T-helper 1 cell treated with Interleukin-12 subunit alpha and Interleukin-12 subunit beta and Interleukin-4 antibody, amounts not matched to agents 30 μg/mL and 1 μg/mL, for 36 hours (primary cell): ENCODE results near the gene BMP2K.

Source experiments
- H3K27ac Mint-ChIP-seq: one replicate; pipeline ENCODE4 v1.8.0; 2021; ENCODE audit warnings: mild to moderate bottlenecking, mixed read lengths
- H3K27me3 Mint-ChIP-seq: one replicate; pipeline ENCODE4 v1.8.0; 2021; ENCODE audit warnings: low read depth, mixed read lengths
- H3K36me3 Mint-ChIP-seq: one replicate; pipeline ENCODE4 v1.8.0; 2021; ENCODE audit warnings: low read depth, mixed read lengths
- H3K4me1 Mint-ChIP-seq: one replicate; pipeline ENCODE4 v1.8.0; 2021; ENCODE audit warnings: low read depth, mixed read lengths
- H3K4me3 Mint-ChIP-seq: one replicate; pipeline ENCODE4 v1.8.0; 2021; ENCODE audit warnings: mild to moderate bottlenecking, moderate library complexity, mixed read lengths
- H3K9me3 Mint-ChIP-seq: one replicate; pipeline ENCODE4 v1.8.0; 2021; ENCODE audit warnings: mixed read lengths

Gene BMP2K

DNA sequence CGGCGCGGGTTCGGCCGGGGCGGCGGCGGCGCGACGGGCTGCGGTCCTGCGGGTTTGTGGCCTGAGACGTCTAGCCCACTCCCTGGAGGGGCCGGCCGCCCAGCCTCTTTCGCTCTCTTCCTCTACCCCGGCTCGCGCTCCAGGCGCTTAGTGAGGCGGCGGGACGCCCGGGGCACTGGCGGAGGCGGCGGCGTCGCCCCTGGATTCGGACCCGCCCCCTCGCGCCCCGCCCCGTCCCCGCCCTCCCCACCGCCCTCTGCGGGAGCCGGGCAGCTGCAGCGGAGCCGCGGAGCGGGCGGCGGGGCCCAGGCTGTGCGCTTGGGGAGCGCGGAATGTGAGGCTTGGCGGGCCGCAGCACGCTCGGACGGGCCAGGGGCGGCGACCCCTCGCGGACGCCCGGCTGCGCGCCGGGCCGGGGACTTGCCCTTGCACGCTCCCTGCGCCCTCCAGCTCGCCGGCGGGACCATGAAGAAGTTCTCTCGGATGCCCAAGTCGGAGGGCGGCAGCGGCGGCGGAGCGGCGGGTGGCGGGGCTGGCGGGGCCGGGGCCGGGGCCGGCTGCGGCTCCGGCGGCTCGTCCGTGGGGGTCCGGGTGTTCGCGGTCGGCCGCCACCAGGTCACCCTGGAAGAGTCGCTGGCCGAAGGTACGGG is at the start of gene BMP2K:
BMP2K (plus strand) TSS at position 272 of the 650 bp plus-strand sequence; CDS start at position 466, 194 bp downstream.
- Mint-ChIP-seq H3K27me3 (no peaks in the 10 kb centered on the region), H3K27ac (peak within 1 kb of the TSS; percentile 97), H3K4me1 (peaks cover 22% of the 10 kb centered on the region), H3K4me3 (peak within 1 kb of the TSS; percentile 97), H3K9me3 (no peaks in the 10 kb centered on the region), H3K36me3 (peaks cover 5% of the 10 kb centered on the region)

DNA sequence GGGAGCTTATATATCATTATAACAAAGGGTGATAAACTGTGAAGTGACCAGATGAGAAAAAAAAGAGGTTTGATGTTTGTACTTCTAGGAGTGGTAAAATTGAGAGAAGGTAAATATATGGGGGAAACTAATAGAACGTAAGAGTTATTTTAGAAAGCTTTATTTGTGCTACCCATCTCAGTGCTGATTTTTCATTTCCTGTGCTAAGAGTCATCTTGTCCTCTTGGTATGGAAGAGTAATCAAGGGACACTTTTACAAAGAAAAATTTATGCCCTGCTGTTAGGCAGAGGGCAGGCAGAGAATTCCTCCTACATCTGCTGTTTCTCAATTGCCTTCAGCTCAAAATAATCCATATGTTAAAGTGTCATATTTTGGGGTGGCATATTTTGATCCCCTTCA is 49.6 kb upstream of the BMP2K start:
- Mint-ChIP-seq H3K9me3 (no peaks in the 10 kb centered on the region), H3K4me1 (peaks cover 1% of the 10 kb centered on the region), H3K27ac (no peak overlapping the region)

DNA sequence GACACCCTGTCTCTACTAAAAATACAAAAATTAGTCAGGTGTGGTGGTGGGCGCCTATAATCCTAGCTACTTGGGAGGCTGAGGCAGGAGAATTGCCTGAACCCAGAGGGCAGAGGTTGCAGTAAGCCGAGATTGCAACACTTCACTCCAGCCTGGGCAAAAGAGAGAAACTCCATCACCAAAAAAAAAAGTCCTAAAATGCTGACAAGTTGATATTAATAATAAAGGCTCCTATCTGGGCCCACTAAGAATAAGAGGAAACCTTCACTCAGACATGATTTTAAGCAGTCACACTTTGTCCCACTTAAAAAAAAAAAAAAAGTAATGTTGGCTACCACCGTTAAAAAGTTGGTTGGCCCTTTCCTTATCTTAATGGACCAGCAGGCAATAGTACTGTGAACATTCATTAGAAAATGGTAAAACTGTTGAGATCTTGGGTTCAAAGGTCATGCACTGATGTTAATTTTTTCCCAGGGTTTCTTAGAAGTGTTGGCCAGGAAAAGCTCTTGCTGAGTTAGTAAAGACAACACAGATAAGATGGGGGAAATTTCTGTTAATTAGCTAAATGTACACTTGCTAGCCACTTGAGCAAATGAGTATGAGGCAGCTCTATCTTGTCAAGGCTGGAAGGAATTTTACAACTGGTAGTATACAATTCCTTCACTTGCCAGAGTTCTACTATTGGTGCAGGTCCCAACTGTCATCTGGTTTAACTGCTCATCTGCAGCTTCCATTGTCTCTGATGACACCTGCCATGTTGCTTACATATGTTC is 43.6 kb upstream of the BMP2K start:
- no peaks in the 10 kb centered on the region for H3K9me3 Mint-ChIP-seq
- H3K4me3 Mint-ChIP-seq: no peak overlapping the region
- peaks cover 7% of the 10 kb centered on the region for H3K27me3 Mint-ChIP-seq
- H3K27ac Mint-ChIP-seq: no peak overlapping the region
- peaks cover 2% of the 10 kb centered on the region for H3K4me1 Mint-ChIP-seq
- no peaks in the 10 kb centered on the region for H3K36me3 Mint-ChIP-seq

More for the DNA sequence above, 49.6 kb upstream of the BMP2K start:
- Mint-ChIP-seq H3K4me3 (no peak overlapping the region), H3K27me3 (peaks cover 7% of the 10 kb centered on the region), H3K36me3 (no peaks in the 10 kb centered on the region)

DNA sequence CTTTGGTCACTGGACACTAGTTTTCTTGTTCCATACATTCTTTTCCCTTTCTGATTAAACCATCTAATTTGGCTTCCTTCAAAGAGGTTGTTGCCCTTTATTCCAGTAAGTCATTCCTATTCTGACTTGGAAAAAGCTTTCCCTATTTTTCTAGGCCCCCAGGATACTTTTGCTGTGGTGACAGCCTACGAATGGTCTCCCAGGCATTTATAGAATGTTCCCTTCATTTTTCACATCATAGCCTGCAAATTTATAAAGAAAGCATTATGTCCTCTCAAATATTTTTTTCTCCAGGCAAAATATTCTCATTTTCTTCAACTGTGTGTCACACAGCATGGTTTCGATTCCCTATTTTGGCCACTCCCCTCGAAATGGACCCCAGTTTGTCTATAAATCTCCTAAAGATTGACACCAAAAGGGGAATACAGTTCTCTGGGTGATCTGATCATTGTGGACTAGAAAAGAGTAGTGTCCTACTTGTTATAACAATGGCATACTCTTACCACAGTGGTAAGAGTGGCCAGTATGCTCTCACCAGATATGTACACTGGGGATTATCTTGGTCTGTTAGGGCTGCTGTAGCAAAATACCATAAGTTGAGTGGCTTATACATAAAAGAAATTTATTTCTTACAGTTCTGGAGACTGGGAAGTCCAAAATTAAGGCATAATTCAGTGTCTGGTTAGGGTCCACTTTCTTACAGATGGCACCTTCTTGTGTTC is 41.5 kb upstream of the BMP2K start:
- Mint-ChIP-seq H3K4me1 (peaks cover 2% of the 10 kb centered on the region), H3K9me3 (no peaks in the 10 kb centered on the region), H3K36me3 (peaks cover 2% of the 10 kb centered on the region), H3K4me3 (no peak overlapping the region), H3K27me3 (peaks cover 7% of the 10 kb centered on the region), H3K27ac (no peak overlapping the region)

DNA sequence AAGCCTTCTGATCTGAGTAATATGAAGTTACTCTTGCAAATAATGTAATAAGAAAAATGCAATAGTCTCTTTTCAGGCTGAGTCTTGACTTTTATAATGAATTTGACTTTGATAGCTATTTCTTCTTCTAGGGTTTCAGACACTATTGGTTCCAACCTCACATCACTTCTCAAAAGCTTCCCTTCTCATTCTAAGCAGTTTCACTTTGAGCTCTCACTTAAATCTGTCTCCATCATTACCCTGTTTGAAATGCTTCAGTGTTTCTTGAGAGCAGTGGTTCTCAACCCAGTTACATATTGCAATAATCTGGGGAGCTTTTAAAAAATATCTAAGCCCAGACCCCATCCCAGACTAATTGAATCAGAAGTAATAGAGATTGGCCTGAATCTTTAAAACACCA is 40.5 kb upstream of the BMP2K start:
- H3K27ac Mint-ChIP-seq: no peak overlapping the region
- H3K4me3 Mint-ChIP-seq: no peak overlapping the region
- H3K9me3 Mint-ChIP-seq: no peaks in the 10 kb centered on the region

DNA sequence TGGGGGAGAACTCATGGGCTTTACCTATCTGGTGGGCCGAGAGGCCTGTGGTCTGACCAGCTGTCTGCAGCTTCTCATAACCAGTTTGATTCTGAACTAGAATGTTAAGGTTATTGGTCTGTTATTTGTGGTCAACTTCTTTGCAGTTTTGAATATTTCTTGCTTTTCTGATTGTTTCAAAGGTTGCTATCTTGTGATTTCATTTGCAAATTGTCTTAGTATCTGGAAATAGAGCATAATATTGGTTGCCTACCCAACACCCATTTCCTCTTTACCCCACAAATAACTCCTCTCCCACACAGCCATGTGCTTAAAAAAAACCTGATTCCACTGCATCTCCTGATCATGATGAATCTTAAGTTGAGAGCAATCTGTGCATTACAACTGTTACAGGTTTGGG is 39.1 kb upstream of the BMP2K start:
- Mint-ChIP-seq H3K36me3 (peaks cover 2% of the 10 kb centered on the region), H3K4me1 (peaks cover 2% of the 10 kb centered on the region), H3K27me3 (no peaks in the 10 kb centered on the region), H3K27ac (no peak overlapping the region), H3K4me3 (no peak overlapping the region), H3K9me3 (no peaks in the 10 kb centered on the region)

More for the DNA sequence above, 40.5 kb upstream of the BMP2K start:
- H3K27me3 Mint-ChIP-seq: peaks cover 4% of the 10 kb centered on the region
- H3K36me3 Mint-ChIP-seq: peaks cover 2% of the 10 kb centered on the region
- peaks cover 2% of the 10 kb centered on the region for H3K4me1 Mint-ChIP-seq

DNA sequence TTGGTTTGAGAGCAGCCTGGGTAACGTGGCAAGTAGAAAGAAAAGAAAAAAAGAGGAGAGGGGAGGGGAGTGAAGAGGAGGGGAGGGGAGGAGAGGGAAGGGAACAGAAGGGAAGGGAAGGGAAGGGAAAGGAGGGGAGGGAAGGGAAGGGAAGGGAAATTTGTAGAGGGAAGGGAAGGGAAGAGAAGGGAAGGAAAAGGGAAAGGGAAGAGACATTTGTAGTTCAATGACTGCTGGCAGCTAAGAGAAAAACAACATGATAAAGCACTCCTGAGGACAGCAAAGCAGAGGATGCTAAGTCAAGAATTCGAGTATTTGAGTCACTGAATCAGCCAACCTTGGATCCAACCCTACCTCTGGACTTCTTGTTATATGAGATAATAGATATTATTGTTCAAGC is 38.2 kb upstream of the BMP2K start:
- no peaks in the 10 kb centered on the region for H3K27me3 Mint-ChIP-seq
- no peak overlapping the region for H3K27ac Mint-ChIP-seq
- no peak overlapping the region for H3K4me3 Mint-ChIP-seq
- H3K36me3 Mint-ChIP-seq: peaks cover 2% of the 10 kb centered on the region
- peaks cover 2% of the 10 kb centered on the region for H3K4me1 Mint-ChIP-seq
- H3K9me3 Mint-ChIP-seq: no peaks in the 10 kb centered on the region

DNA sequence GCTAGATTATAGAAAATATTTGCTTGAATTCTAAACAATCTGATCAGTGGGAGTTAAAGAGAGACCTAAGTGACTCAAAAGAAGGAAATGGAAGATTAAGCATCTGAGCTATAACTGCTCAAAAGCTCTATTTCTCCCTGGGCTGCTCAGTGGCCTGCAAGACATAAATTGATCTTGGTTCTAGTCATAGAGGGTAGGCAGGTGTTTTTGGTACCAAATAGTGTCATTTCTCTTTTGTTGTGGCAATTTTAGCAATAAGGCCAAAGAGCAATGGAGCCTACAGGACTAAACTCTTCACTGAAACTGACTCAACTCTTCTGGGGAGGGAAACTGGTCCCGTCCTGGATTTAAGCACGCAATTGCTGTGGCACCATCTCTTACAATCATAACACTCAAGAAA is 33.9 kb upstream of the BMP2K start:
- peaks cover 3% of the 10 kb centered on the region for H3K36me3 Mint-ChIP-seq
- no peak overlapping the region for H3K4me3 Mint-ChIP-seq
- H3K27ac Mint-ChIP-seq: no peak overlapping the region
- H3K9me3 Mint-ChIP-seq: no peaks in the 10 kb centered on the region
- H3K27me3 Mint-ChIP-seq: no peaks in the 10 kb centered on the region
- H3K4me1 Mint-ChIP-seq: no peaks in the 10 kb centered on the region

DNA sequence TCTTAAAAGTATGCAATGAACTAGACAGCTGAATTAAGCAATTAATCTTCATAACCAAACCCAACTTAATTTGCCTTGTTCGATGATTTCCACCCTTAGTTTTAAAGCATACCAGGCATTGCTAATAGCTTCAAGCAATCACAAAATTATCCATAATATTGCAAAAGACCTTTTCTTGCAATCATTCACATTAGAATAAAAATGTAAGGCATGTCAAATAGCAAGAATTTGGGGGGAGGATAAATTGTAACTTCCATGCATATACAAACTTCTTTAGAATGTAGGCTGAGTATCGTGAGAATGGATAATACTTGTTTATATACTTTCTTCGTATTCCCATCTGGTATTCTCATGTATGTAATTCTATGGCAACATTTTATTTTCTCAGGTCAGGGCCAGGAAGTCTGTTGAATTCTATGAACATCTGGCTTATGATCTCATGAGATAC is 28.7 kb upstream of the BMP2K start:
- Mint-ChIP-seq H3K27ac (no peak overlapping the region), H3K4me1 (no peaks in the 10 kb centered on the region), H3K27me3 (no peaks in the 10 kb centered on the region), H3K4me3 (no peak overlapping the region), H3K9me3 (no peaks in the 10 kb centered on the region), H3K36me3 (peaks cover 2% of the 10 kb centered on the region)

DNA sequence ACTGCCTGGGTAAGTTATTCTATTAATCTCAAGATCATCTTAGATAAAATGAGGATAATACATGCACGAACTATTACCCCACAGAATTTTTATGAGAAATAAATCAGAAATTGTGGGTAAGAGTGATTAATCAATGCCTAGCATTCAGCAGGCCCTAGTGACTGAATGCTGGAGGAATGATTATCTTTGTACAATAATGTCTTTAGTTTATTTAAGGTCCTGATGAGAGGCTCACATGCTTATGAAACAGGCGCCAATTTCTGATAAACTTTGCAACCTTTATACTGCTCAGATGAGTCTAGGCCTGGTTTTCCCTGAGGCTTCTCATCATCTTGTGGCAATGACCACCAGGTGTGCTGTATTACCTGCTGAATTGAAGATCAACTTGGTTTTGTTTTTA is 27.8 kb upstream of the BMP2K start:
- Mint-ChIP-seq H3K9me3 (no peaks in the 10 kb centered on the region), H3K27ac (no peak overlapping the region), H3K27me3 (no peaks in the 10 kb centered on the region), H3K4me3 (no peak overlapping the region), H3K36me3 (peaks cover 2% of the 10 kb centered on the region), H3K4me1 (no peaks in the 10 kb centered on the region)

DNA sequence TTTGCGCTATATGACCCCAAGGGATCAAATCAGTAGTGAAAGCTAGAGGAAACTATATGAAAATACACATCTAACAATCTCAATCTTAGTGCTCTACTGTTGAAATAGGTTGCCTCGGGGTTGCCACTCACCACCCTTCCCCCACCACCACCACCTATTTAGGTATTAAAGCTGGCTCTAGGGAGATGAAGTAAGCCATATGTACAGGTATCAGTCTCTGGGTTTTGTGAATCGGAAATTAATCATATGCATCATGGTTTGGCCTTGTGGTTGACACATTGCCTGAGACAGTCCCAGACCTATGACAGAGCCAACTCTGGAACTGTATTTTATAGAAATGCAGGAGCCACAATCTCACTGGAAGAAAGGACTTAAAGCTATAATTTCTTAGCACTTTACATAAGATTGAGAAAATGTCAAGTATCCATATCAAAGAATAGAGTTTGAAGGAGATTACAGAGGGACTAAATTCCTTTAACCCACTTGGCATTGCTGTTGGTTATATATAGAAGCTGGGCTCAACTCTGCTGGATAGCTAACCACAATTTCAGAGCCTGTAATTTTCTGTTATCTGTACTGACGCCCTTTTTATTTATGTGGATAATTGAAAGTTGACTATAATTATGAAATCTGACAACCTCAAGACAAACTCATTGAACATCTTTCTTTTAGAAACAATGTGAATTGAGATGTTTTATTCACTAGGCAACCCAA is 26.7 kb upstream of the BMP2K start:
- Mint-ChIP-seq H3K4me1 (no peaks in the 10 kb centered on the region), H3K27ac (no peak overlapping the region), H3K27me3 (no peaks in the 10 kb centered on the region)

DNA sequence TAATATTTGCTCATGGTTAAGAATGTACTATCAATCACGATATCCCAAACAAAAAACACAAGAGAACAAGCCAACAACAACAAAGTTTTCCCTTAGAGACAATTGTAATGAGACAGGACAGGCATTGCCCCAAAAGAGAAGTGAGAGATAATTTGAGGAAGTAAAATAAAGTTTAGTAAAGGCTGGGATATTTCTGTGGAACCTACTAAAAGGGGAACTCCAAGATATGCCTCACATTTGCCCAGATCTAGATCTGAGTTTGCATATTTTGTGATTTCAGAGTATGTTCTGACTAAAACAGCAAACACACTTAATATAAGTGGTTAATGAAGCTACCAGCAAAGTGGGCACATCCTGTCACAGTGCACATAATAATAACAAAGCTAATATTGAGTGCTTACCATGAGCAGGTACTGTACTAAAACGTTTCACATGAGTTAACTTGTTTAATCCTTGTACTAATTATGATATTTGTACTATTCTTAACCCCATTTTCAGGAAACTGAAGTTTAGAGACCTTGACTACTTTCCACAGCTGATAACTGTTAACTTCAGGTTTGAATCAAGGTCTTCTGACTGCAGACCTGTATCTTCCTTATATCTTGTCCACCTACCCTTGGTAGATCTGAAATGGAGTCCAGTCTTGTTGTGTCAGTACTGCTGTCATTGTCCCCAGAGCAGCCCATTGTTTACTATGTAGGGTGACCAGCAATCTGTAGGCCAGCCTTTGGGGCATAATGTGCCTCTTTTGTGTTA is 26.0 kb upstream of the BMP2K start:
- Mint-ChIP-seq H3K36me3 (peaks cover 2% of the 10 kb centered on the region), H3K4me3 (no peak overlapping the region), H3K9me3 (no peaks in the 10 kb centered on the region), H3K27me3 (no peaks in the 10 kb centered on the region), H3K4me1 (no peaks in the 10 kb centered on the region), H3K27ac (no peak overlapping the region)

More for the DNA sequence above, 26.7 kb upstream of the BMP2K start:
- Mint-ChIP-seq H3K4me3 (no peak overlapping the region), H3K36me3 (peaks cover 2% of the 10 kb centered on the region), H3K9me3 (no peaks in the 10 kb centered on the region)

DNA sequence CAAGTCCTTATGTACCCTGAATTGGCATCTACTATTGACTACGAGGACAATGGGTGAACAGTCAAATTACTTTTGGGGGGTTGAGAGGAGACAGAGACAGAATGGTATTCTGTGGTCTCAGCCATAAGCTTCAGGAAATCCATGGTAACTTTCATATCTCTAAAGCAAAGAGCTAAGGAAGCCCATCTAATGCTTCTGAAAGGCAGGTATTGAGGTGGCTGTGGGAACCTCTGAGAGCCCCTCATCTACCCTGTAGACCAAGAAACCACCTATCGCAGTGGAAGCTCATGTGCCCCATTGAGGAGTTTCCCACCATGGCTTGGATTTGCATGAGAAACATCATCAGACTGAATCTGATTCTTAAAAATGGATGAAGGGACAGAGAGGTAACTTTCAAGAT is 23.1 kb upstream of the BMP2K start:
- H3K36me3 Mint-ChIP-seq: no peaks in the 10 kb centered on the region
- H3K9me3 Mint-ChIP-seq: no peaks in the 10 kb centered on the region
- H3K27ac Mint-ChIP-seq: no peak overlapping the region
- H3K27me3 Mint-ChIP-seq: no peaks in the 10 kb centered on the region
- no peaks in the 10 kb centered on the region for H3K4me1 Mint-ChIP-seq
- no peak overlapping the region for H3K4me3 Mint-ChIP-seq

DNA sequence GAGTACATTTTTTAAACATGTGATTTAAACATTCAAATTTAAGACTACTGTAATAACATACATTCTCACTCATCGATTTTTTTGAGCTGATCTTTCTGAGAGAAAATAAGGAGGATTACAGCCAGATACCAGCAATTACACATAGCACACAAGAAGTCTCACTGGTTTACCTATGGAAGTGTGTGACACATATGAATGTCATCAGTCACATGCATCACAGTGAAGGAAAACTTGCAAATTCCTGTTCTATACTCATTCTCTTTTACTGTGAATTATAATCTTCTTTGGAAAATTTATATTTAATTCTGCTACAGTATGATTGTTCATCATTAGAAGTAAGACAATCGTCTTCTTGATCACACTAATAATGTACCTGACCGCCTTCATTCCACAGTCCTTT is 21.3 kb upstream of the BMP2K start:
- Mint-ChIP-seq H3K36me3 (no peaks in the 10 kb centered on the region), H3K27ac (no peak overlapping the region)

More for the DNA sequence above, 21.3 kb upstream of the BMP2K start:
- H3K4me1 Mint-ChIP-seq: no peaks in the 10 kb centered on the region
- H3K27me3 Mint-ChIP-seq: no peaks in the 10 kb centered on the region
- H3K9me3 Mint-ChIP-seq: no peaks in the 10 kb centered on the region
- H3K4me3 Mint-ChIP-seq: no peak overlapping the region
